Liver (tissue), 9 donors: ENCODE data around the gene CDC42BPA. TPM values are rescaled to one million over a fixed set of nuclear protein-coding genes. Genes with fewer than 3 reads are reported as not detected.

ENCODE experiments used
- DNase-seq: peaks from one replicate; pipeline ENCODE4 v3.0.0-alpha.2; 2017; ENCODE audit warnings: low spot score
- H3K27ac ChIP-seq, 2 donors: one replicate each; pipeline ENCODE4 v1.7.0; 2013; ENCODE audit warnings: inconsistent platforms in 2 of 2, low read length in 2 of 2, control low read depth in 1 of 2, low read depth in 1 of 2, mild to moderate bottlenecking in 1 of 2
- H3K27me3 ChIP-seq, 4 donors: one replicate each; pipeline versions ENCODE4 v1.6.1 to v1.7.0; 2013; ENCODE audit warnings: low read length in 3 of 4, inconsistent platforms in 1 of 4, mild to moderate bottlenecking in 1 of 4, moderate library complexity in 1 of 4; ENCODE audit not compliant: control insufficient read depth in 4 of 4, insufficient read depth in 4 of 4
- H3K36me3 ChIP-seq, 4 donors: one replicate each; pipeline versions ENCODE4 v1.6.1 to v1.7.0; 2013; ENCODE audit warnings: low read length in 3 of 4, mild to moderate bottlenecking in 3 of 4, low read depth in 1 of 4, moderate library complexity in 1 of 4; ENCODE audit not compliant: control insufficient read depth in 4 of 4, insufficient read depth in 3 of 4
- H3K4me1 ChIP-seq, 4 donors: one replicate each; pipeline versions ENCODE4 v1.6.1 to v1.7.0; 2013; ENCODE audit warnings: low read length in 3 of 4, mild to moderate bottlenecking in 3 of 4, moderate library complexity in 1 of 4; ENCODE audit not compliant: control insufficient read depth in 4 of 4, insufficient read depth in 4 of 4
- H3K4me3 ChIP-seq, 3 donors: one replicate each; pipeline versions ENCODE4 v1.6.1 to v1.7.0; 2013; ENCODE audit warnings: low read length in 3 of 3, control low read depth in 1 of 3, low read depth in 1 of 3, mild to moderate bottlenecking in 1 of 3
- H3K9ac ChIP-seq, 2 donors: one replicate each; pipeline ENCODE4 v1.7.0; 2013; ENCODE audit warnings: low read length in 2 of 2, mild to moderate bottlenecking in 2 of 2, moderate library complexity in 2 of 2, control low read depth in 1 of 2, low read depth in 1 of 2
- H3K9me3 ChIP-seq, 4 donors: one replicate each; pipeline versions ENCODE4 v1.6.1 to v1.7.0; 2013; ENCODE audit warnings: low read length in 3 of 4; ENCODE audit not compliant: control insufficient read depth in 4 of 4
- CTCF ChIP-seq: fragments of 150-350 bp; IDR thresholded peaks from 2 replicates; pipeline ENCODE4 v1.5.1; 2017; ENCODE audit warnings: improper control_type of control experiment, low read depth, low read length; ENCODE audit not compliant: missing input control
- FOXA1 ChIP-seq: IDR thresholded peaks from 2 replicates; pipeline ENCODE4 v1.6.1; 2016; ENCODE audit warnings: antibody characterized with exemption
- FOXA2 ChIP-seq: IDR thresholded peaks from 2 replicates; pipeline ENCODE4 v1.6.1; 2016; ENCODE audit warnings: antibody characterized with exemption
- GABPA ChIP-seq, 2 donors: IDR thresholded peaks in 1 of 2; conservative IDR thresholded peaks in 1 of 2; 2 replicates each; pipeline ENCODE4 v1.6.1; 2016; ENCODE audit warnings: antibody characterized with exemption in 2 of 2, mild to moderate bottlenecking in 1 of 2, moderate library complexity in 1 of 2
- HNF4A ChIP-seq, 2 donors: conservative IDR thresholded peaks; 2 replicates each; pipeline ENCODE4 v1.6.1; 2016; ENCODE audit warnings: antibody characterized with exemption in 2 of 2, mild to moderate bottlenecking in 2 of 2
- HNF4G ChIP-seq: IDR thresholded peaks from 2 replicates; pipeline ENCODE4 v1.6.1; 2016; ENCODE audit warnings: antibody characterized with exemption
- JUND ChIP-seq, 2 donors: IDR thresholded peaks; 2 replicates each; pipeline ENCODE4 v1.6.1; 2016; ENCODE audit warnings: antibody characterized with exemption in 2 of 2
- NR2F2 ChIP-seq: IDR thresholded peaks from 2 replicates; pipeline ENCODE4 v1.6.1; 2016; ENCODE audit warnings: antibody characterized with exemption
- RXRA ChIP-seq, 2 donors: IDR thresholded peaks; 2 replicates each; pipeline ENCODE4 v1.6.1; 2017 to 2018; ENCODE audit warnings: antibody characterized with exemption in 2 of 2, mild to moderate bottlenecking in 1 of 2
- TAF1 ChIP-seq: conservative IDR thresholded peaks from 2 replicates; pipeline ENCODE4 v1.6.1; 2016; ENCODE audit warnings: antibody characterized with exemption, mild to moderate bottlenecking
- YY1 ChIP-seq: IDR thresholded peaks from 2 replicates; pipeline ENCODE4 v1.6.1; 2016; ENCODE audit warnings: antibody characterized with exemption, mild to moderate bottlenecking
- WGBS: extraction: QIAGEN DNeasy Blood & Tissue Kit; methylation state at CpG from one replicate; pipeline ENCODE4 v1.1.7; 2013; 5-methylcytosine and 5-hydroxymethylcytosine counted together
- polyA plus RNA-seq, 2 donors: library from polyadenylated mRNA; stranded (reverse) in 1 of 2; unstranded in 1 of 2; fragments of 200-250 nt in 1 of 2; fragments of >200 nt in 1 of 2; fragmentation: Nextera tagmentation in 1 of 2; extraction: Ambion mirVana in 1 of 2; gene quantifications; one replicate each; pipeline versions ENCODE4 v1.2.1 to v1.2.3, GENCODE V29; 2013 to 2015
- total RNA-seq, 2 donors: library from RNA; depleted of rRNA; stranded (reverse); fragments of >200 nt; gene quantifications; one replicate each; pipeline ENCODE4 v1.2.3, GENCODE V29; 2014
- TF ChIP-seq, protein P1 (sequence below): IDR thresholded peaks from 2 replicates; pipeline ENCODE4 v1.6.1; 2016; ENCODE audit warnings: antibody characterized with exemption
- TF ChIP-seq, protein P2 (sequence below): IDR thresholded peaks from 2 replicates; pipeline ENCODE4 v1.6.1; 2016; ENCODE audit warnings: antibody characterized with exemption
- TF ChIP-seq, protein P3 (sequence below): IDR thresholded peaks from 2 replicates; pipeline ENCODE4 v1.6.1; 2016; ENCODE audit warnings: antibody characterized with exemption
- TF ChIP-seq, protein P4 (sequence below): IDR thresholded peaks from 2 replicates; pipeline ENCODE4 v1.6.1; 2016; ENCODE audit warnings: antibody characterized with exemption, mild to moderate bottlenecking
- donor health status: healthy.
- donor health status: healthy.
- donor health status: healthy.
- donor health status: healthy.
- donor health status: healthy.

The CDC42BPA gene
- total and polyA plus RNA-seq, 4 donors: 5.8 to 39.9 (median 24.3) TPM

DNA sequence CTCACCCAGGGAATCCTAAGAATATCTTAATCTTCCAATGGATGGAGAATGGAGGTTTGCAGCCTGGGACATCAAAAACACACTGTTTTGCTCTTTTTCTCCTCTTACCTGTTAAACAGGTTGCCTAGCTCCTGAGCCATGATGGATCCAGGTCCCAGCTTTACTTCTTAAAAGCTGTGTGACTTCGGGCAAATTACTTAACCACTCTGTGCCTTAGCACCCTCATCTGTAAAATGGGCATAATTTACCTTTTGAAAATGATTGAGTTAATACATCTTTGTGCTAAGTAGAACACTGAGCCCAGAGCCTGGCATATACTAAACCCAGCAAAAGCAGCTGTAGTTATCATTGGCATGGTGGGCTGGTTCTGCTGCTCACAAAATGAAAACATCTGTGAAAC, 368.0 kb downstream of the CDC42BPA start:
- H3K4me1 ChIP-seq: peaks cover 12 to 36% (median 21%) of the 10 kb centered on the region in 4 donors
- 96% methylated on average over 1 of the region's 1 CpG for WGBS

DNA sequence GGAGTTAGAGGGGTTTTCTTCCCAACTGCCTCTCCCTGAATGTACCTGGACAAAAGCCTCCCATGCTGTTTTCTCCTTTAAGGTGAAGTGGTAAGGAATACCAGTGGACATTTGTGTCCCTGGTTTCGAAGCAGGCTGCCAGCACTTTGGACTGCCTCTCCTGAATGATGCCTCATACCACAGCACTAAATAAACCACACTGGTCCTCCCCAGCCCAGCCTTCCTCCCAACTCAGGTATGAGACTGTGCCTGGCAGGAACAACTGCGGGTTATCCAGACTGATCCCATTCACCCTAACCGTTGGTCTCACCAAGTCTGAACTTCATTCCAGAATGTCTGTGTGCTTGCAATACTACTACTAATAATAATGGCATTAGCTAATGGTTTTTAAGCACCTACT, 368.9 kb downstream of the CDC42BPA start:
- Histone ChIP-seq H3K27ac (no peak overlapping the region), H3K27me3 (no peaks in the 10 kb centered on the region), H3K4me1 (peaks cover 12 to 43% (median 27%) of the 10 kb centered on the region in 4 donors), H3K9ac (no peak overlapping the region), H3K4me3 (no peak overlapping the region), H3K36me3 (peaks cover 0 to 4% (median under 1%) of the 10 kb centered on the region in 4 donors), H3K9me3 (no peaks in the 10 kb centered on the region)
- 94% methylated on average over 3 of the region's 3 CpGs for WGBS
- TF ChIP-seq, protein P1, sequence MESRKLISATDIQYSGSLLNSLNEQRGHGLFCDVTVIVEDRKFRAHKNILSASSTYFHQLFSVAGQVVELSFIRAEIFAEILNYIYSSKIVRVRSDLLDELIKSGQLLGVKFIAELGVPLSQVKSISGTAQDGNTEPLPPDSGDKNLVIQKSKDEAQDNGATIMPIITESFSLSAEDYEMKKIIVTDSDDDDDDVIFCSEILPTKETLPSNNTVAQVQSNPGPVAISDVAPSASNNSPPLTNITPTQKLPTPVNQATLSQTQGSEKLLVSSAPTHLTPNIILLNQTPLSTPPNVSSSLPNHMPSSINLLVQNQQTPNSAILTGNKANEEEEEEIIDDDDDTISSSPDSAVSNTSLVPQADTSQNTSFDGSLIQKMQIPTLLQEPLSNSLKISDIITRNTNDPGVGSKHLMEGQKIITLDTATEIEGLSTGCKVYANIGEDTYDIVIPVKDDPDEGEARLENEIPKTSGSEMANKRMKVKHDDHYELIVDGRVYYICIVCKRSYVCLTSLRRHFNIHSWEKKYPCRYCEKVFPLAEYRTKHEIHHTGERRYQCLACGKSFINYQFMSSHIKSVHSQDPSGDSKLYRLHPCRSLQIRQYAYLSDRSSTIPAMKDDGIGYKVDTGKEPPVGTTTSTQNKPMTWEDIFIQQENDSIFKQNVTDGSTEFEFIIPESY: no peak
- TF ChIP-seq GABPA (IDR thresholded peaks at IDR 0.05 in 1 of 2, conservative IDR thresholded peaks at IDR 0.05 in 1 of 2) (no peak), NR2F2 (no peak), TAF1 (no peak), CTCF (no peak), YY1 (no peak), FOXA2 (no peak), HNF4A (conservative IDR thresholded peaks at IDR 0.05) (no peak)
- TF ChIP-seq, protein P2, sequence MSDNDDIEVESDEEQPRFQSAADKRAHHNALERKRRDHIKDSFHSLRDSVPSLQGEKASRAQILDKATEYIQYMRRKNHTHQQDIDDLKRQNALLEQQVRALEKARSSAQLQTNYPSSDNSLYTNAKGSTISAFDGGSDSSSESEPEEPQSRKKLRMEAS: no peak
- TF ChIP-seq, protein P3, sequence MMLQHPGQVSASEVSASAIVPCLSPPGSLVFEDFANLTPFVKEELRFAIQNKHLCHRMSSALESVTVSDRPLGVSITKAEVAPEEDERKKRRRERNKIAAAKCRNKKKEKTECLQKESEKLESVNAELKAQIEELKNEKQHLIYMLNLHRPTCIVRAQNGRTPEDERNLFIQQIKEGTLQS: no peak
- no peak for DNase-seq

More for the DNA sequence above, 368.0 kb downstream of the CDC42BPA start:
- Histone ChIP-seq H3K9me3 (no peaks in the 10 kb centered on the region), H3K9ac (no peak overlapping the region), H3K27me3 (no peaks in the 10 kb centered on the region), H3K4me3 (no peak overlapping the region), H3K27ac (no peak overlapping the region), H3K36me3 (peaks cover 0 to 4% (median under 1%) of the 10 kb centered on the region in 4 donors)
- no peak for DNase-seq
- no peak for TF ChIP-seq FOXA1
- TF ChIP-seq, protein P4, sequence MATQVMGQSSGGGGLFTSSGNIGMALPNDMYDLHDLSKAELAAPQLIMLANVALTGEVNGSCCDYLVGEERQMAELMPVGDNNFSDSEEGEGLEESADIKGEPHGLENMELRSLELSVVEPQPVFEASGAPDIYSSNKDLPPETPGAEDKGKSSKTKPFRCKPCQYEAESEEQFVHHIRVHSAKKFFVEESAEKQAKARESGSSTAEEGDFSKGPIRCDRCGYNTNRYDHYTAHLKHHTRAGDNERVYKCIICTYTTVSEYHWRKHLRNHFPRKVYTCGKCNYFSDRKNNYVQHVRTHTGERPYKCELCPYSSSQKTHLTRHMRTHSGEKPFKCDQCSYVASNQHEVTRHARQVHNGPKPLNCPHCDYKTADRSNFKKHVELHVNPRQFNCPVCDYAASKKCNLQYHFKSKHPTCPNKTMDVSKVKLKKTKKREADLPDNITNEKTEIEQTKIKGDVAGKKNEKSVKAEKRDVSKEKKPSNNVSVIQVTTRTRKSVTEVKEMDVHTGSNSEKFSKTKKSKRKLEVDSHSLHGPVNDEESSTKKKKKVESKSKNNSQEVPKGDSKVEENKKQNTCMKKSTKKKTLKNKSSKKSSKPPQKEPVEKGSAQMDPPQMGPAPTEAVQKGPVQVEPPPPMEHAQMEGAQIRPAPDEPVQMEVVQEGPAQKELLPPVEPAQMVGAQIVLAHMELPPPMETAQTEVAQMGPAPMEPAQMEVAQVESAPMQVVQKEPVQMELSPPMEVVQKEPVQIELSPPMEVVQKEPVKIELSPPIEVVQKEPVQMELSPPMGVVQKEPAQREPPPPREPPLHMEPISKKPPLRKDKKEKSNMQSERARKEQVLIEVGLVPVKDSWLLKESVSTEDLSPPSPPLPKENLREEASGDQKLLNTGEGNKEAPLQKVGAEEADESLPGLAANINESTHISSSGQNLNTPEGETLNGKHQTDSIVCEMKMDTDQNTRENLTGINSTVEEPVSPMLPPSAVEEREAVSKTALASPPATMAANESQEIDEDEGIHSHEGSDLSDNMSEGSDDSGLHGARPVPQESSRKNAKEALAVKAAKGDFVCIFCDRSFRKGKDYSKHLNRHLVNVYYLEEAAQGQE: no peak
- TF ChIP-seq RXRA (IDR thresholded peaks at IDR 0.05): no peak
- TF ChIP-seq, protein P2: no peak
- TF ChIP-seq YY1: no peak
- TF ChIP-seq JUND (IDR thresholded peaks at IDR 0.05): no peak
- no peak for TF ChIP-seq HNF4G
